ENCODE data around the gene TERT. TPM values are rescaled to one million over a fixed set of nuclear protein-coding genes. Genes with fewer than 3 reads are reported as not detected.
"Not testable (repeated sequence)": the region's sequence is repeated elsewhere in the genome, so short reads cannot be mapped to it uniquely, and the experiment has no call there.

Gene TERT
- total RNA-seq, 4 donors from 2014 or later, result not detected

GRCh38 chr5:1276930-1277329 is 17.9 kb downstream of the TERT start:
- no peaks in the 10 kb centered on the region for H3K36me3 ChIP-seq
- H3K4me3 ChIP-seq, result no peak overlapping the region
- H3K27me3 ChIP-seq, result peaks cover 16% of the 10 kb centered on the region
- H3K27ac ChIP-seq, result no peak overlapping the region
- no peak for ATAC-seq
- H3K9me3 ChIP-seq, result peaks cover 0 to 6% (median 0%) of the 10 kb centered on the region in 3 donors
- WGBS, 2 donors (ENCODE audit: low coverage in 1 of 2), result 92% methylated on average over 7 of the region's 20 CpGs; no CpG with 5 or more reads in 1 of the 2 donors
- TF ChIP-seq EP300 (IDR thresholded peaks at IDR 0.05) (no peak), POLR2AphosphoS5 (IDR thresholded peaks at IDR 0.05) (no peak), POLR2A (IDR thresholded peaks at IDR 0.05) (no peak)
- TF ChIP-seq, protein P1, sequence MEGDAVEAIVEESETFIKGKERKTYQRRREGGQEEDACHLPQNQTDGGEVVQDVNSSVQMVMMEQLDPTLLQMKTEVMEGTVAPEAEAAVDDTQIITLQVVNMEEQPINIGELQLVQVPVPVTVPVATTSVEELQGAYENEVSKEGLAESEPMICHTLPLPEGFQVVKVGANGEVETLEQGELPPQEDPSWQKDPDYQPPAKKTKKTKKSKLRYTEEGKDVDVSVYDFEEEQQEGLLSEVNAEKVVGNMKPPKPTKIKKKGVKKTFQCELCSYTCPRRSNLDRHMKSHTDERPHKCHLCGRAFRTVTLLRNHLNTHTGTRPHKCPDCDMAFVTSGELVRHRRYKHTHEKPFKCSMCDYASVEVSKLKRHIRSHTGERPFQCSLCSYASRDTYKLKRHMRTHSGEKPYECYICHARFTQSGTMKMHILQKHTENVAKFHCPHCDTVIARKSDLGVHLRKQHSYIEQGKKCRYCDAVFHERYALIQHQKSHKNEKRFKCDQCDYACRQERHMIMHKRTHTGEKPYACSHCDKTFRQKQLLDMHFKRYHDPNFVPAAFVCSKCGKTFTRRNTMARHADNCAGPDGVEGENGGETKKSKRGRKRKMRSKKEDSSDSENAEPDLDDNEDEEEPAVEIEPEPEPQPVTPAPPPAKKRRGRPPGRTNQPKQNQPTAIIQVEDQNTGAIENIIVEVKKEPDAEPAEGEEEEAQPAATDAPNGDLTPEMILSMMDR (IDR thresholded peaks at IDR 0.05), result no peak
- H3K4me1 ChIP-seq, result no peaks in the 10 kb centered on the region

DNA sequence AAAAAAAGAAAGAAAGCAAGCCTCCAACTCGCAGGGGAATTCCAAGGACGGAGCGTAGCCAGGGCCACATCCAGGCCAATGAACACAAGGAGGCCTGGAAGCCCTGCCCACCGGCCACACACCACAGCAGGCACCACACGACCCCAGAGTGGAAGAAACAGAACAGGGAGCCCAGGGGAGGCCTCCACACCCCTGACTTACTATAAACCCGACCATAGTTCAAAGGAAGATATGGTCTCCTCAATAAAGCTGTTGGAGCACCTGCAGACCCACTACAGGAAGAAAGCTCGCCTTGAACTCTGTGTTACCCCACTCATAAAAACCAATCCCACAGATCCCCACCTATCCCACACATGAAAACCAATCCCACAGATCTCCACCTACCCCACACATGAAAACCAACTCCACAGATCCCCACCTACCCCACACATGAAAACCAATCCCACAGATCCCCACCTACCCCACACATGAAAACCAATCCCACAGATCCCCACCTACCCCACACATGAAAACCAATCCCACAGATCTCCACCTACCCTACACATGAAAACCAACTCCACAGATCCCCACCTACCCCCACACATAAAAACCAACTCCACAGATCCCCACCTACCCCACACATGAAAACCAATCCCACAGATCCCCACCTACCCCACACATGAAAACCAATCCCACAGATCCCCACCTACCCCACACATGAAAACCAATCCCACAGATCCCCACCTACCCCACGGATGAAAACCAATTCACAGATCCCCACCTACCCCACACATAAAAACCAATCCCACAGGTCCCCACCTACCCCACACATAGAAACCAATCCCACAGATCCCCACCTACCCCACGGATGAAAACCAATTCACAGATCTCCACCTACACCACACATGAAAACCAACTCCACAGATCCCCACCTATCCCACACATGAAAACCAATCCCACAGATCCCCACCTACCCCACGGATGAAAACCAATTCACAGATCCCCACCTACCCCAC is 19.2 kb downstream of the TERT start:
- 77 to 89% methylated on average over 5 to 8 of the region's 10 CpGs for WGBS, 2 donors (ENCODE audit: low coverage in 1 of 2)
- not testable (repeated sequence) for H3K4me3 ChIP-seq, H3K9me3 ChIP-seq, H3K27ac ChIP-seq, H3K4me1 ChIP-seq, H3K36me3 ChIP-seq, ATAC-seq
- H3K27me3 ChIP-seq, result peaks cover 16% of the 10 kb centered on the region

GRCh38 chr5:1274471-1274870 is 20.4 kb downstream of the TERT start:
- no peak for ATAC-seq
- Histone ChIP-seq H3K9me3 (peaks cover 0 to 6% (median 0%) of the 10 kb centered on the region in 3 donors), H3K36me3 (no peaks in the 10 kb centered on the region), H3K27ac (no peak overlapping the region), H3K4me3 (no peak overlapping the region), H3K27me3 (peaks cover 16% of the 10 kb centered on the region), H3K4me1 (no peaks in the 10 kb centered on the region)
- WGBS, 2 donors (ENCODE audit: low coverage in 1 of 2), result 70% methylated on average over 2 of the region's 16 CpGs; no CpG with 5 or more reads in 1 of the 2 donors
- no peak for TF ChIP-seq POLR2AphosphoS5 (IDR thresholded peaks at IDR 0.05)
- TF ChIP-seq, protein P1 (IDR thresholded peaks at IDR 0.05), result no peak
- no peak for TF ChIP-seq EP300 (IDR thresholded peaks at IDR 0.05)
- no peak for TF ChIP-seq POLR2A (IDR thresholded peaks at IDR 0.05)

DNA sequence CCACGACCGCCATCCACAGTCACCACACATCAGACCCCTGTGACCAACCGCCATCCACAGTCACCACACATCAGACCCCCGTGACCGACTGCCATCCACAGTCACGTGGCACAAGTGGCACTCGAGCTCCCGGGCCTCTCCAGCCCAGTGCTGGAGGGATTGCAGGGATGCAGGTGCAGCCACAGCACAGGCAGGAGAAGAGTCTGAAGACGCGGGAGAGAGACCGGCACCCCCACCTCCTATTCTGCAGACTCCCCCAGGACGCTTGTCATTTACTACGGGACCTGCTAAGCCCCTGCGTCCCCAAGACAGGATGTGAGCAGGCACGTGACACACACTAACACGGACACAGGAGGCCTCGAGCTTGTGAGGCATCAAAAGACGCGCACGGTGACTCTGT is 21.1 kb downstream of the TERT start:
- H3K9me3 ChIP-seq, result peaks cover 0 to 3% (median 0%) of the 10 kb centered on the region in 3 donors
- WGBS, 2 donors (ENCODE audit: low coverage in 1 of 2), result 98 to 100% methylated on average over 3 to 9 of the region's 20 CpGs
- no peak for ATAC-seq

DNA sequence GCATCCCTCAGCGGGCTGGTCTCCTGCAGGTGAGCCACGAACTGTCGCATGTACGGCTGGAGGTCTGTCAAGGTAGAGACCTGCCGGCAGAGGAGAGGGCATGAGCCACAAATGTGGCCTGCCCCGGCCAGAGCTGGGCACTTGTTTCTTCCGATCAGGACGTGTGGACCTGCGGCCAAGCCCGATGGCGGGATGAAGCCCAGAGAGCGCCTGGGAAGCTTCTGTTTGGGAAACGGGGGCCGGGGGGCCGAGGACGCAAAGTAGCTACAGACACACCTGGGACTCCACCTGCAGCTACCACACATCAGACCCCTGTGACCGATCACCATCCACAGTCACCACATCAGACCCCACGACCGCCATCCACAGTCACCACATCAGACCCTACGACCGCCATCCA is 22.7 kb downstream of the TERT start:
- Histone ChIP-seq H3K4me3 (no peak overlapping the region), H3K4me1 (no peaks in the 10 kb centered on the region), H3K36me3 (no peaks in the 10 kb centered on the region), H3K9me3 (no peaks in the 10 kb centered on the region), H3K27me3 (peaks cover 16% of the 10 kb centered on the region), H3K27ac (no peak overlapping the region)
- 80 to 88% methylated on average over 1 to 6 of the region's 21 CpGs for WGBS, 2 donors (ENCODE audit: low coverage in 1 of 2)
- ATAC-seq, result no peak
- no peak for TF ChIP-seq POLR2A (IDR thresholded peaks at IDR 0.05)
- no peak for TF ChIP-seq POLR2AphosphoS5 (IDR thresholded peaks at IDR 0.05)
- TF ChIP-seq, protein P1 (IDR thresholded peaks at IDR 0.05), result no peak
- TF ChIP-seq EP300 (IDR thresholded peaks at IDR 0.05), result no peak

More for the DNA sequence above, 21.1 kb downstream of the TERT start:
- H3K27ac ChIP-seq, result no peak overlapping the region
- peaks cover 16% of the 10 kb centered on the region for H3K27me3 ChIP-seq
- no peaks in the 10 kb centered on the region for H3K4me1 ChIP-seq
- no peaks in the 10 kb centered on the region for H3K36me3 ChIP-seq
- TF ChIP-seq, protein P1 (IDR thresholded peaks at IDR 0.05), result no peak
- TF ChIP-seq POLR2A (IDR thresholded peaks at IDR 0.05), result no peak
- no peak for TF ChIP-seq POLR2AphosphoS5 (IDR thresholded peaks at IDR 0.05)
- no peak for TF ChIP-seq EP300 (IDR thresholded peaks at IDR 0.05)
- no peak overlapping the region for H3K4me3 ChIP-seq

Data from gastroesophageal sphincter (tissue), 4 donors.